Nucleus accumbens (tissue), 56 donors: ENCODE data around the gene DENND1A.
"Not testable (repeated sequence)": the region's sequence is repeated elsewhere in the genome, so short reads cannot be mapped to it uniquely, and the experiment has no call there.

Source experiments
- DNase-seq, 56 donors: peaks; one replicate each; lab custom pipeline; 2025; lab: John Stamatoyannopoulos, UW

DENND1A gene

DNA sequence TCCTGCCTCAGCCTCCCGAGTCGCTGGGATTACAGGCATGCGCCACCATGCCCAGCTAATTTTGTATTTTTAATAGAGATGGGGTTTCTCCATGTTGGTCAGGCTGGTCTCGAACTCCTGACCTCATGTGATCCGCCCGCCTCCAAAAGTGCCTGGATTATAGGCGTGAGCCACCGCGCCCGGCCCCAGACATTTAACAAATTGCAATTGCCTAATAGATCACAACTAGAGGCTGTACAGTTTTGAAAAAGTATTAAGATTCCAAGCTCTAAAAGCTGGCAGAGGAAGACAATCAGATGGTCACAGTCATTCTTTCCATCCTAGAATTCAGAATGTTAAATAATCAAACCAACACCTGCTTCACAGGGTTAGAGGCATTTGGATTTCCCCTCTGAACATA is 293.1 kb downstream of the DENND1A start:
- DNase-seq, result not testable (repeated sequence)

- DNase-seq, result no peak
Observed at GRCh38 chr9:123631862-123632261, 298.1 kb downstream of the DENND1A start.

GRCh38 chr9:123630233-123630632 is 299.7 kb downstream of the DENND1A start:
- no peak for DNase-seq

DNA sequence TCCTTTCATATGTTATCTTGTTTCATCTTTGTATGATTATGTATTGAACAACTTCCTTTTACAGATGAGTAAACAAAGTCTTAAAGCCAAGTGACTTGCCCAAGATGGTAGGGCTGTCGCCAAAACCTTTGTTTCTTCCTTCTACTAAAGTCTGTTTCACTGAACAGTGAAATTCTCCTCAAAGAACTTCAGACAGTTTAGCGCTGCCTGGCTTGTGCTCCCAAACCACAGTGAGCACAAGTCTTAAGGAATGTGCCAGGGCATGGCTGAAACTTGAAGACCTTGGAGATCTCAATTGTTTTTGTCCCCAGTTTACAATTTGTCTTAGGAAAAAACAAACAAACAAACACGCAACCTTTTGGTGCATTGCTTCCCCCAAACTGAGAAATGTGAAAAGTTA is 300.4 kb downstream of the DENND1A start:
- no peak for DNase-seq

GRCh38 chr9:123622711-123623241 is 307.1 kb downstream of the DENND1A start:
- DNase-seq, result no peak

DNA sequence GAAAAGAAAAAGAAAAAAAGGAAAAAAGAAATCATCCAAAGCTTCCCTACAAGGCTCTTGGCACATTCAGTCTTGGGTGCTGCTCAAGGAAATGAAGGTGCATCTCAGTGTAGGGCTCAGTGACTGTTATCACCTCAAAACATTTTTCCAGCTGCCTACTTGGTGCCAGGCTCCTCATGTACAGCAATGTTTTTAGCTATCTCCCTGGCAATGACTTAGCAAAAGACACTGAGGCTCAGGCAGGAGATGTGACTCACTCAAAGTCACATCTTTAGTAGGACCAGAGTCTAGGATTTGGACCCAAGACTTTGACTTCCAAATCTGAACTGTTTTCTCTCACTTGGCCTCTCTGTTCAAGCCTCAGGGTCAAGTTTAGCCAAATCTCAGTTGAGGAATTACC is 309.7 kb downstream of the DENND1A start:
- DNase-seq, result no peak

- DNase-seq, result no peak
Observed at GRCh38 chr9:123617952-123618678, 311.8 kb downstream of the DENND1A start.

GRCh38 chr9:123617286-123617685 is 312.6 kb downstream of the DENND1A start:
- DNase-seq, result no peak

DNA sequence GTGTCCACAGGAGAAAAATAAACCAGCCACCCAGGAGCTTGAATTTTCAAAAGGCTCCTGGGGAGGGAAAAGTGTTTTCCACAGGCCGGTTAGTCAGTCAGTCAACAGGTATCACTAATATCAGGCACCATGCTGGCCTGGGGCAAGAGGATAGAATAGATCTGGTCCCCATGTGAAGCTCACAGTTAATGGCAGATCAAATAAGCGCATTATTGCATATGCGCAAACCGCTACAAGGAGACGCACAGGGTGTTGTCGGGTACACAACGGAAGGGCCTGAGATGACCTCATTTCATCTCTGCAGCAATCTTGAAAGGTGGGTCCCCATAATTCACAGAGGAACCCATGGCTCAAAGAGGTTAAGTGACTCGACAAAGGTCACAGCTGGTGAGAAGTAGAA is 313.2 kb downstream of the DENND1A start:
- DNase-seq, result no peak

DNA sequence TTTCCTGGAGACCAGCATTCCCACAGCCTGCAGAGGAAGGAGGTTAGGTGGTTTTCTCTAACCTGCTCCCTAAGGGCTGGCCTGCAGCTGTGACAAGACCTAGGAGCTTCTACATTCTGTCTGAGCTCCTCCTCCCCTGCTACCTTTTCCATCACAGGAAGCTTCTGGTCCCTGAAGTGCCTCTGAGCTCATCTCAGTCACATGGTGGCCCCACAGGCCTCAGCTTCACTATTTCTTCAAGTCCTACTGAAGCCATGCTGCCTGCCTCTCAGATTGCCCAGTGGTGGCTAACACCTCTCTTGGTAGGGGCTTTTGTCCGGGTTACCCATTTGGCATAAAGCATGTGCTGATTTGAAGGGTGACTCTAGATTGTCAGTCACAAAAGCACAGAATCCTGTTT is 314.5 kb downstream of the DENND1A start:
- no peak for DNase-seq

DNA sequence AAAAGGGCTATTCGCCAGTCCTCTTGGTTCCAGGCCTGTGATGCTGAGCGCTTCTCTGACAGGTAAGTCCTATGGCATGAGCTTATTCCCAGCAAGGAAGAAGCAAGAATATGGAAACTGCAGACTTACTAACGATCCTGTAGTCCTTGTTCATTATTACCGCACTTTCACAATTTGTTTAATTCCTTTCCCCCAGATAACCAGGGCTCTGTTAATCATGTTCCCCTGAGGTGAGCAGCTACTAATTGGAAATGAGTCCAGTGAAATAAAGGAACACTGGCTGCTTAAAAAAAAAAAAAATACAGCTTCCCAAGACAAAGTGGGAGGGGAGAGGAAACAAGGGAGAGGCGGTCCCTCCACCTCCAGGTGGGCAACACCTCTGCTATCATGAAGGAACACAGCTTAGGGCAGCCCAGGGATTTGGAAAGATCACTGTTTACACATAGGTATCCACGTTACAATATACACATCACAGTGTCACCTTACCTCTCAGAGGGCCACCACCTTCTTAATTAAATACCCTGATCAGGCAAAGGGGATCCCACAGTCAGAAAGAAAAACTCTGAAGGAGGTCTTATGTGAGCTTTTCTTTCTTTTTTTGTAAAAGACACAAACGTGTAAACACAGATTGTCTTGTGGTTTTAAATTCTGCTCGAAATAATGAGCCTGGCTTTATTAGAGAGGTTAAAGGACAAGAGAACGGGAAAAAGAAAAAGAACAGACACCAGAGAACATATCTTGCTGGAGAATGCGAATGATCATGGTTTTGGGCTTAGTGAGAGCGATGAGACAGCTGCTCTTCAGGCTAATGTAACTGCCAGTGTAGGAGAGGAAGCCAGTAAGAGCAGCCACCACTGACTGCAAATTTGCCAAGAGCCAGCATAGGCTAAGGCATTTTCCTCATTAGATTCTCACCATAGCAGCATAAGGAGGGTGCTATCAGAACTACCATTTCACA is 315.3 kb downstream of the DENND1A start:
- no peak for DNase-seq

DNA sequence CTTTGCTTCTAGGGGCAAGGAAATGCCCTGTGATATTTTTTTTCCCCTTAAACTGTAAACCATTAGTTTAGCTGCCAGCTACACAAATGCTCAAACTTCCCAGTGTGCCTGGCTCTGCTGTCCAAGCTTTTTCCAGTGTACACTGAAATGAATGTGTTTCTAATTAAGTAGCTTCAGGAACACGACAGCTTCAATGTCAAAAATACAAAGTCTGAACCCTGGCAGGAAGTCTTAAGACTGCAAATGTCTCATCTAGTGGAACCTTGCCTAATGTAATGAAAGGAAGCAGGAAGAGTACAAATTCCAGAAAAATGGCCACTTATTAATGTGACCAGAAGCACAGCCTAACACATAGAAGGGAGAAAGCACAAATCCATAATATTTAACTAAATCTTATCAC is 318.7 kb downstream of the DENND1A start:
- no peak for DNase-seq

- DNase-seq, result peak in 4 of 56 donors; percentile 4 to 13 (median 6)
Observed at GRCh38 chr9:123609844-123610243, 320.1 kb downstream of the DENND1A start.

- no peak for DNase-seq
Observed at GRCh38 chr9:123608104-123608503, 321.8 kb downstream of the DENND1A start.

- DNase-seq, result no peak
Observed at GRCh38 chr9:123607479-123607878, 322.4 kb downstream of the DENND1A start.

GRCh38 chr9:123606141-123606540 is 323.8 kb downstream of the DENND1A start:
- DNase-seq, result no peak

- no peak for DNase-seq
Observed at GRCh38 chr9:123605286-123605685, 324.6 kb downstream of the DENND1A start.

DNA sequence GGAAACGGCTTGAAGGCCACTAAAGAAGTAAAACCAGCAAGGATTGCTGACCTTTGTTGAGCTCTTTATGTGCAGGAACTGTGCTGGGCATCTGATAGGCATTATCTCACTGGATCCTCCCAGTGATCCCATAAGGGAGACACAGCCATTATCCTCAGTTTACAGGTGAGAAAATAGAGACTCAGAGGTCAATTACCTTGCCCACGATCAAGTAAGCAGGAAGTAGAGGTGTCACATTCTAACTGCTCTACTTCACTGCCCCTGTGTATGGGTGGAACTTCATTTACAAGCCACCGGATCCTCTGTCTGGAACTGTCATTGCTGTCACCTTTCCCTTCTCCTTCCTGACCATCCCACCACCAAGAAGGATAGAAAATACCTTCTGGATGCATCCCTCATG is 325.1 kb downstream of the DENND1A start:
- DNase-seq, result no peak

DNA sequence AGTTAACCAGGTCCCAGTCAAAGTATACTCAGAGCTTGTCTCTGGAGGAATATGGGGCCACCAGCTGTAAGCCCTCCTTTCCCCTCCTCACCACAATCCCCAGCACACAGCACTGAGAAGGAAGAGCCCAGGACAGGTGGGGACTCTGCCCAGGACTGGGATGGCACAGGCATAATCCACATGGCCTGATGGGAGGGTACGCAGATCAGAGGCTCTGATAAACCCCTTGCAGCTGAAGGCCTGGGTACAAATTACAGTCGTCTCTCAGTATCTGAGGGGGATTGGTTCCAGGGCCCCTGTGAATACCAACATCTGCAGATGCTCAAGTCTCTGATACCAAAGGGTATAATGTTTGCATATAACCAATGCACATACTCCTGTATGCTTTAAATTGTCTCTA is 328.1 kb downstream of the DENND1A start:
- no peak for DNase-seq

GRCh38 chr9:123599781-123600180 is 330.1 kb downstream of the DENND1A start:
- no peak for DNase-seq

- no peak for DNase-seq
Observed at GRCh38 chr9:123597876-123598556, 331.9 kb downstream of the DENND1A start.
